ENCODE results near the gene KDSR.

DNA sequence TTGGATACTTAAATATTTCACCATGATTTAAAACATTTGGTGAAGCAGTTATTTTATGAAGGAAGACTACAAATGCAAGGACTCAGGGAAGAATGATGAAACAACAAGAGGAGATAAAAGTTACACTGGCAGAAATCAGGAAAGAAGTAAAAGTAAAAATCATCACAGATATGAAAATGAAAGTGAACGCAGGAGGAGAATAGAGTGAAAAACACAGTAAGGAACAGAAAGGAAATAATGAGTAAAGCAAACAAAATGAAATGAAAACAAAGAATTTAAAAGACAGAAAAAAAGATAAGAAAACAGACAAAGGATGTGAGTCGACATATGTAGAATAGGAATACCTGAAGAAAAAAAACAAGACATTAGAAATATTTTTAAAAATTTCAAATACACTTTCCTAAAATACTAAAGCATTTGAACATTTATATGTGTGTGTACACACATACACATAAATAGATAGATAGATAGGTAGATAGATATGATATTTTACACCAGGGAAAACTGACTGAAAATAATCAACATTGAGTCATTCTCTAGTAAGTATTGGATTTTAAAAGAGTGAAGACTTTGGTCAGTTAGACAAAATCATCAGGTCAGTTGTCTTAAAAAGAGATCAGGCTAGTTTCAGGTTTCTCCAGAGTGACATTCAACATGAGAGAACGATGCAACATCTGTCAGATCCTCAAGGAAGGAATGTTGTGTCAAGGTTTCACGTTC lies 12.1 kb upstream of the KDSR start:
- TF ChIP-seq EZH2phosphoT487 (IDR thresholded peaks at IDR 0.05; ENCODE audit: low read depth, severe bottlenecking, unreplicated experiment): no peak
- TF ChIP-seq, protein P1, sequence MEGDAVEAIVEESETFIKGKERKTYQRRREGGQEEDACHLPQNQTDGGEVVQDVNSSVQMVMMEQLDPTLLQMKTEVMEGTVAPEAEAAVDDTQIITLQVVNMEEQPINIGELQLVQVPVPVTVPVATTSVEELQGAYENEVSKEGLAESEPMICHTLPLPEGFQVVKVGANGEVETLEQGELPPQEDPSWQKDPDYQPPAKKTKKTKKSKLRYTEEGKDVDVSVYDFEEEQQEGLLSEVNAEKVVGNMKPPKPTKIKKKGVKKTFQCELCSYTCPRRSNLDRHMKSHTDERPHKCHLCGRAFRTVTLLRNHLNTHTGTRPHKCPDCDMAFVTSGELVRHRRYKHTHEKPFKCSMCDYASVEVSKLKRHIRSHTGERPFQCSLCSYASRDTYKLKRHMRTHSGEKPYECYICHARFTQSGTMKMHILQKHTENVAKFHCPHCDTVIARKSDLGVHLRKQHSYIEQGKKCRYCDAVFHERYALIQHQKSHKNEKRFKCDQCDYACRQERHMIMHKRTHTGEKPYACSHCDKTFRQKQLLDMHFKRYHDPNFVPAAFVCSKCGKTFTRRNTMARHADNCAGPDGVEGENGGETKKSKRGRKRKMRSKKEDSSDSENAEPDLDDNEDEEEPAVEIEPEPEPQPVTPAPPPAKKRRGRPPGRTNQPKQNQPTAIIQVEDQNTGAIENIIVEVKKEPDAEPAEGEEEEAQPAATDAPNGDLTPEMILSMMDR (IDR thresholded peaks at IDR 0.05; ENCODE audit: poor library complexity): no peak
